ENCODE results near the gene ESR1. TPM values are rescaled to one million over a fixed set of nuclear protein-coding genes. Genes with fewer than 3 reads are reported as not detected.

The ESR1 gene
- total and polyA plus RNA-seq, 9 of the 15 experiments (the other 6 are each of a cell fraction or from before 2014, with no cell fraction given): 0.03 to 0.27 (median 0.08) TPM; not detected in 1

- TF ChIP-seq MEIS2 (IDR thresholded peaks at IDR 0.05; ENCODE audit: partially characterized antibody) (no peak), E4F1 (CRISPR knock-in tag; IDR thresholded peaks at IDR 0.05; ENCODE audit: borderline replicate concordance) (no peak)
Observed at GRCh38 chr6:152002306-152002705, 194.8 kb downstream of the ESR1 start (continued).

- no peaks in the 10 kb centered on the region for H3K9me1 ChIP-seq (ENCODE audit: control insufficient read depth, insufficient read depth, low read length)
- DNase-seq (ENCODE audit: extremely low read depth in 1 of 4, low spot score in 3 of 4) (no peak), FAIRE-seq (no peak), ATAC-seq (no peak)
- no peak overlapping the region for H3K27ac ChIP-seq (ENCODE audit: extremely low read depth, low read depth, low read length)
- no peaks in the 10 kb centered on the region for H3K9me3 ChIP-seq (replicated peaks; ENCODE audit: control insufficient read depth, insufficient read depth, low read depth, low read length)
- H2AFZ ChIP-seq (ENCODE audit: low read depth, low read length): no peak overlapping the region
- ChIA-PET CTCF (ENCODE audit: low intra/inter-chr PET ratio) (no interaction called here), POLR2A (no interaction called here)
- no peaks in the 10 kb centered on the region for H3K4me1 ChIP-seq (replicated peaks in 1 of 2; ENCODE audit: control insufficient read depth in 2 of 2, insufficient read depth in 2 of 2, low read length in 2 of 2)
- H4K20me1 ChIP-seq (replicated peaks; ENCODE audit: control insufficient read depth, insufficient read depth, low read length): no peaks in the 10 kb centered on the region
- in situ Hi-C loops (cut with MboI): no loop called here
- intact Hi-C loops (cut with micrococcal nuclease): no loop called here
- no peaks in the 10 kb centered on the region for H3K36me3 ChIP-seq (ENCODE audit: control insufficient read depth, insufficient read depth, low read length)
- BruUV-seq (replicated peaks): no TSS peak
- H3K4me2 ChIP-seq (ENCODE audit: insufficient read depth, low read length): no peak overlapping the region
- no peak overlapping the region for H3K9ac ChIP-seq (ENCODE audit: insufficient read depth in 1 of 2, low read depth in 2 of 2, low read length in 2 of 2)
- no peak overlapping the region for H3K4me3 ChIP-seq
- TF ChIP-seq HLTF (IDR thresholded peaks at IDR 0.05): no peak
- no peak for TF ChIP-seq TCF3 (CRISPR knock-in tag; IDR thresholded peaks at IDR 0.05)
- TF ChIP-seq, protein P1, sequence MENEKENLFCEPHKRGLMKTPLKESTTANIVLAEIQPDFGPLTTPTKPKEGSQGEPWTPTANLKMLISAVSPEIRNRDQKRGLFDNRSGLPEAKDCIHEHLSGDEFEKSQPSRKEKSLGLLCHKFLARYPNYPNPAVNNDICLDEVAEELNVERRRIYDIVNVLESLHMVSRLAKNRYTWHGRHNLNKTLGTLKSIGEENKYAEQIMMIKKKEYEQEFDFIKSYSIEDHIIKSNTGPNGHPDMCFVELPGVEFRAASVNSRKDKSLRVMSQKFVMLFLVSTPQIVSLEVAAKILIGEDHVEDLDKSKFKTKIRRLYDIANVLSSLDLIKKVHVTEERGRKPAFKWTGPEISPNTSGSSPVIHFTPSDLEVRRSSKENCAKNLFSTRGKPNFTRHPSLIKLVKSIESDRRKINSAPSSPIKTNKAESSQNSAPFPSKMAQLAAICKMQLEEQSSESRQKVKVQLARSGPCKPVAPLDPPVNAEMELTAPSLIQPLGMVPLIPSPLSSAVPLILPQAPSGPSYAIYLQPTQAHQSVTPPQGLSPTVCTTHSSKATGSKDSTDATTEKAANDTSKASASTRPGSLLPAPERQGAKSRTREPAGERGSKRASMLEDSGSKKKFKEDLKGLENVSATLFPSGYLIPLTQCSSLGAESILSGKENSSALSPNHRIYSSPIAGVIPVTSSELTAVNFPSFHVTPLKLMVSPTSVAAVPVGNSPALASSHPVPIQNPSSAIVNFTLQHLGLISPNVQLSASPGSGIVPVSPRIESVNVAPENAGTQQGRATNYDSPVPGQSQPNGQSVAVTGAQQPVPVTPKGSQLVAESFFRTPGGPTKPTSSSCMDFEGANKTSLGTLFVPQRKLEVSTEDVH (IDR thresholded peaks at IDR 0.05; ENCODE audit: low read depth, partially characterized antibody): no peak
- TF ChIP-seq NFXL1 (CRISPR knock-in tag; IDR thresholded peaks at IDR 0.05): no peak
- TF ChIP-seq ZZZ3 (IDR thresholded peaks at IDR 0.05): no peak
- no peak for TF ChIP-seq MCM3 (IDR thresholded peaks at IDR 0.05)
- no peak for TF ChIP-seq SRSF3 (IDR thresholded peaks at IDR 0.05; ENCODE audit: insufficient read depth, low read length)
- no peak for TF ChIP-seq ZNF778 (CRISPR knock-in tag; IDR thresholded peaks at IDR 0.05)
- TF ChIP-seq ZKSCAN1 (IDR thresholded peaks at IDR 0.05; ENCODE audit: low read depth, low read length): no peak
- no peak for TF ChIP-seq ZNF57 (CRISPR knock-in tag; IDR thresholded peaks at IDR 0.05)
- no peak for TF ChIP-seq JUNB (CRISPR knock-in tag; conservative IDR thresholded peaks at IDR 0.05)
- no peak for TF ChIP-seq CHCHD3 (CRISPR knock-in tag; IDR thresholded peaks at IDR 0.05)
- TF ChIP-seq FOXK1 (CRISPR knock-in tag; IDR thresholded peaks at IDR 0.05; ENCODE audit: borderline replicate concordance): no peak
- no peak for TF ChIP-seq SNRNP70 (optimal IDR thresholded peaks at IDR 0.05; ENCODE audit: low read depth, low read length)
- TF ChIP-seq HNRNPL (IDR thresholded peaks at IDR 0.05; ENCODE audit: low read depth, low read length): no peak
- TF ChIP-seq HMBOX1 (IDR thresholded peaks at IDR 0.05): no peak
- no peaks in the 10 kb centered on the region for H3K79me2 ChIP-seq (ENCODE audit: control insufficient read depth, insufficient read depth, low read length)
- WGBS (ENCODE audit: insufficient coverage, low coverage, missing lambda C conversion rate): 0% methylated on average over 1 of the region's 1 CpG
- H3K27me3 ChIP-seq (ENCODE audit: control insufficient read depth in 2 of 2, insufficient read depth in 2 of 2, low read length in 2 of 2): no peaks in the 10 kb centered on the region
Observed at GRCh38 chr6:152004036-152004566, 196.6 kb downstream of the ESR1 start.
